Endothelial cell (in vitro differentiated cells): ENCODE data around the gene SC5D. TPM values are rescaled to one million over a fixed set of nuclear protein-coding genes. Genes with fewer than 3 reads are reported as not detected.

Experiments used
- DNase-seq: peaks from one replicate; pipeline ENCODE4 v3.0.0; 2021; ENCODE audit warnings: low spot score
- H3K27ac Mint-ChIP-seq: one replicate; pipeline ENCODE4 v1.8.0; 2021; ENCODE audit warnings: mixed read lengths, inconsistent platforms; ENCODE audit not compliant: unreplicated experiment
- H3K27me3 Mint-ChIP-seq: one replicate; pipeline ENCODE4 v1.8.0; 2021; ENCODE audit warnings: mild to moderate bottlenecking, moderate library complexity, mixed read lengths, inconsistent platforms; ENCODE audit not compliant: unreplicated experiment
- H3K36me3 Mint-ChIP-seq: one replicate; pipeline ENCODE4 v1.8.0; 2021; ENCODE audit warnings: mild to moderate bottlenecking, low read depth, mixed read lengths, inconsistent platforms; ENCODE audit not compliant: unreplicated experiment
- H3K4me1 Mint-ChIP-seq: one replicate; pipeline ENCODE4 v1.8.0; 2021; ENCODE audit warnings: mild to moderate bottlenecking, mixed read lengths, inconsistent platforms; ENCODE audit not compliant: unreplicated experiment
- H3K4me3 Mint-ChIP-seq: one replicate; pipeline ENCODE4 v1.8.0; 2021; ENCODE audit warnings: mild to moderate bottlenecking, mixed read lengths, inconsistent platforms; ENCODE audit not compliant: unreplicated experiment
- H3K9me3 Mint-ChIP-seq: one replicate; pipeline ENCODE4 v1.8.0; 2021; ENCODE audit warnings: mixed read lengths, inconsistent platforms; ENCODE audit not compliant: unreplicated experiment
- total RNA-seq: library from RNA; stranded (reverse); fragmentation: NEBNext Ultra II Directional; extraction: Animal tissue kit (Norgen Biotek cat#: 25700); gene quantifications from one replicate; pipeline ENCODE4 v1.2.1, GENCODE V29; 2021; ENCODE audit not compliant: unreplicated experiment
- TF ChIP-seq, protein P1 (sequence below): fragments of 200-600 bp; sonication (generic); IDR thresholded peaks from one replicate; pipeline ENCODE4 v1.5.0; 2021; ENCODE audit warnings: antibody characterized with exemption; ENCODE audit not compliant: unreplicated experiment

SC5D gene
- total RNA-seq, 1 donor from 2014 or later = 88.8 TPM

DNA sequence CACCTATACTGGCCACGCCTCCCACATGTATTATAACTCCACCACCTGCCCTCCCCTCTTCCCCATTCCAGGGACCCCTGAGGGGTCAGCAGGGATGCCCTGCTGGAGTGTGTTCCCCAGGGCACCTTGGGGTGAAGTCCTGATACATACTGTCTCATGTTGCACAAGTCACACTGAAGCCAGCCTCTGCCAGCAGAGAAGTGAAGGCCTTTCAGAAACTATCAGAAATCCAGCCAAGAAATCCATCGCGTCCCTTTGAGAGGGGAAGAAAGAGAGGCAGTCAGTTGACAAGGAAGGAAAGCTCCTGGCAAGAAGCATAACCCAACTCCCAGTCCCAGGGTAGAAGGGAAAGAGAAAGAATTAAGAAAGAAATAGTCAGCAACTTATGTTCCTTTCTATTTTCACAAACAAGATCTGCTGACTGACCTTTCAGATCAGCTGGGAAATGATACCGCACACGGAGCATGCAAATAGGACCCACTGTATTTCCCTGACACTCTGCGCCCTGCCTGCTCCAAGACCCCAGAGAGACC lies 45.2 kb downstream of the SC5D start:
- H3K4me1 Mint-ChIP-seq = no peaks in the 10 kb centered on the region
- H3K27me3 Mint-ChIP-seq = peaks cover 5% of the 10 kb centered on the region
- H3K9me3 Mint-ChIP-seq = no peaks in the 10 kb centered on the region

DNA sequence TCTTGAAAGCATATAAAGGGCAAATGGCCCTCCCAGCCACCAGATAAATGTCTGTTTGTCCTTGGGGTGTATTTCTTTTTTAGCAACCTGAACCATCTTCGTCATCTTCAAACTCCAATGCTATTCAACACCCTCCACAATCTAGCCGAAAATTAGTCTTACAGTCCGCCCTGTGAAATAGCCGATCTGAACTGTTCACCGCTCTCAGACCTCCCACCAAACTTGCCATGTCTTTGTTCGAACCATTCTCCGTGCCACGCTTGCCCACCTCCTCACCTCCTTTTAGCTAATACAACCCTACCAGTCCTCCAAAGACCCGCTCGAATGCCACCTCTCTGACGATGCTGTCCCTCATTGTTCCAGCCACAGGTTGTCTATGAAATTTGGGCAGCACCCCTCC lies 46.0 kb downstream of the SC5D start:
- Mint-ChIP-seq H3K4me3 (peak overlapping the region; percentile 1), H3K36me3 (no peaks in the 10 kb centered on the region), H3K27ac (no peak overlapping the region), H3K27me3 (peaks cover 5% of the 10 kb centered on the region), H3K9me3 (no peaks in the 10 kb centered on the region), H3K4me1 (no peaks in the 10 kb centered on the region)
- no peak for DNase-seq
- TF ChIP-seq, protein P1, sequence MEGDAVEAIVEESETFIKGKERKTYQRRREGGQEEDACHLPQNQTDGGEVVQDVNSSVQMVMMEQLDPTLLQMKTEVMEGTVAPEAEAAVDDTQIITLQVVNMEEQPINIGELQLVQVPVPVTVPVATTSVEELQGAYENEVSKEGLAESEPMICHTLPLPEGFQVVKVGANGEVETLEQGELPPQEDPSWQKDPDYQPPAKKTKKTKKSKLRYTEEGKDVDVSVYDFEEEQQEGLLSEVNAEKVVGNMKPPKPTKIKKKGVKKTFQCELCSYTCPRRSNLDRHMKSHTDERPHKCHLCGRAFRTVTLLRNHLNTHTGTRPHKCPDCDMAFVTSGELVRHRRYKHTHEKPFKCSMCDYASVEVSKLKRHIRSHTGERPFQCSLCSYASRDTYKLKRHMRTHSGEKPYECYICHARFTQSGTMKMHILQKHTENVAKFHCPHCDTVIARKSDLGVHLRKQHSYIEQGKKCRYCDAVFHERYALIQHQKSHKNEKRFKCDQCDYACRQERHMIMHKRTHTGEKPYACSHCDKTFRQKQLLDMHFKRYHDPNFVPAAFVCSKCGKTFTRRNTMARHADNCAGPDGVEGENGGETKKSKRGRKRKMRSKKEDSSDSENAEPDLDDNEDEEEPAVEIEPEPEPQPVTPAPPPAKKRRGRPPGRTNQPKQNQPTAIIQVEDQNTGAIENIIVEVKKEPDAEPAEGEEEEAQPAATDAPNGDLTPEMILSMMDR = no peak

More for the DNA sequence above, 45.2 kb downstream of the SC5D start:
- TF ChIP-seq, protein P1 = no peak
- Mint-ChIP-seq H3K4me3 (no peak overlapping the region), H3K36me3 (no peaks in the 10 kb centered on the region), H3K27ac (no peak overlapping the region)
- no peak for DNase-seq

DNA sequence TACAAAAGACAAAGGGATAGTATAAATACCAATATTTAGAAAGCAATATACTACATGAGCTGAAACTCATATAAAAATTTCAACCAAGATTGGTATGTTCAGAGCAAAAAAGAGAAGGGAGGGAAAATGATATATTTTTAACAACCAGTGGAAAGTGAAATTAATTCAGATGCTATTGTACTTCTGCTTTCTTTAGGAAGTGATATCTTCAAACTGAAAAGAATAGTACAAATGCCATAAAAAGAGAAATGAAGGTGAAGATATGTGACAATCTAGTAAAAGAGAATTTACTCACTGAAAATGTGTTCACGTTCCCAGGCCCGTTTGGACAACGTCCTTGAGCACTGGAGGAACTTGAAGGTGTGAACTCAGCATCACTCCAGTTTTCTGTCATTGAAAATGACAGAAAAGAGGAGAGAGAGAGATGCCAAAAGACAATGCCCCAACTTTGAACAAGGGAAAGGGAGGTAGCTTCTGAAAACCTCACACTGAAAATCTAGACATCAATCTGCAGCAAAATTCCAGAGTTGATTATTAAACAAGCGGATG lies 47.5 kb downstream of the SC5D start:
- Mint-ChIP-seq H3K27ac (no peak overlapping the region), H3K9me3 (no peaks in the 10 kb centered on the region), H3K4me3 (no peak overlapping the region), H3K4me1 (no peaks in the 10 kb centered on the region), H3K36me3 (no peaks in the 10 kb centered on the region), H3K27me3 (peaks cover 5% of the 10 kb centered on the region)
- DNase-seq = no peak
- TF ChIP-seq, protein P1 = no peak

DNA sequence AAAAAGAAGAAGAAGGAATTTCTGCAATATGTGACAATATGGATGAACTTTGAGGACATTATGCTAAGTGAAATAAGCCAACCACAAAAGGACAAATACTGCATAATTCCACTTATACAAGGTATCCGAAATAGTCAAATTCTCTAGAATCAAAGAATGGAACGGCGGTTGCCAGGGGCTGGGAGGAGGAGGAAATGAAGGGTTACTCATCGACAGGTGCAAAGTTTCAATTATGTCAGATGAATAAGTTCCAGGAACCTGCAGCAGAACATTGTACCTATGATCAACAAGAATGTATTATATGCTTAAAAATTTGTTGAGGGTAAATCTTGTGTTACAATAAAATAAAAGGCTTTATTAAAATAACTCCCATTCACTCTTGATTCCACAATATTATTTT lies 49.0 kb downstream of the SC5D start:
- Mint-ChIP-seq H3K27me3 (peaks cover 3% of the 10 kb centered on the region), H3K4me3 (no peak overlapping the region), H3K27ac (no peak overlapping the region), H3K4me1 (no peaks in the 10 kb centered on the region), H3K9me3 (no peaks in the 10 kb centered on the region), H3K36me3 (no peaks in the 10 kb centered on the region)
- TF ChIP-seq, protein P1 = no peak
- DNase-seq = no peak

DNA sequence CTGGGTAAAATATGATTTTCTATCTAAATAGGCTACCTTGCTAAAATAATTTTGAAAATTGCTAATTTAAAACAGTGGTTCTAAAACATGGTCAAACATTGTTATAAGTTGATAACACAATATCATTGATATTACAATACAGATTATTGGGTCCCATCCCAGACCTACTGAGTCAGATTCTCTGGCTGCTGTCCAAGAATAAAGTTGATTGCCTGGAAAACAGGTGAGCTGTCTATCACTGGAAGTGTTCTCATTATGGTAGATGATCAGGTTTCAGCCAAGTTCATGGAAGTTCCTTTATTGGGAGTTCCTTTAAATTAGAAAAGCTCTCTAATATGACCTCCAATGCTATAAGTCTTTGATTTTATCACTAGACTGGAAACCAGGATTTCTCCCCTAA lies 52.3 kb downstream of the SC5D start:
- no peak overlapping the region for H3K4me3 Mint-ChIP-seq
- TF ChIP-seq, protein P1 = no peak
- H3K4me1 Mint-ChIP-seq = no peaks in the 10 kb centered on the region

More for the DNA sequence above, 52.3 kb downstream of the SC5D start:
- no peak for DNase-seq
- no peak overlapping the region for H3K27ac Mint-ChIP-seq
- H3K36me3 Mint-ChIP-seq = no peaks in the 10 kb centered on the region
- no peaks in the 10 kb centered on the region for H3K9me3 Mint-ChIP-seq
- no peaks in the 10 kb centered on the region for H3K27me3 Mint-ChIP-seq
